ENCODE results near the gene AAMP. TPM values are rescaled to one million over a fixed set of nuclear protein-coding genes. Genes with fewer than 3 reads are reported as not detected.

AAMP gene
- total and polyA plus RNA-seq, 2 experiments from 2014 or later: 90.8 to 203 TPM

DNA sequence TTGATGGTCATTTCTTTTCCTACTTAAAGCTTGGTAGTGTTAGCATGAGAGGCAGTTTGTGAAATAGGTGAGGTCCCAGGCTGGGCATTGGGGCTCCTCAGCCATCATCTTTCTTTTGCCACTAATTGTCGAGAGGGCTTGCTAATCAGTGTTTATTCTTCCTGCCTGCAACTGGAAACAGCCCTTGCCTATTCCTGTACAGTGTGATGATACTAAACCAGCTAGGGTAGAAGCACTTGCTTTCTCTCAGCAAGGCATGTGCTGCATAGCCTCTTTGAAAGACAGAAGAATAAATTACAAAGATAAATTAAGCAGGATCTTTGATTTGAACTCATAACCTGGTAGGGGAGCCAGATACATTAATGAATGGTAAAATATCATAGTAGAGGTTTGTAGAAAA is 25.7 kb downstream of the AAMP start (continued):
- TF ChIP-seq POLR2AphosphoS5 (IDR thresholded peaks at IDR 0.05; ENCODE audit: low read depth): no peak
- no peak for TF ChIP-seq EZH2phosphoT487 (IDR thresholded peaks at IDR 0.05; ENCODE audit: unreplicated experiment)
- TF ChIP-seq EZH2 (IDR thresholded peaks at IDR 0.05; ENCODE audit: low read depth, unreplicated experiment): no peak
- no peak for TF ChIP-seq JUNB (IDR thresholded peaks at IDR 0.05; ENCODE audit: unreplicated experiment)
- TF ChIP-seq, protein P1, sequence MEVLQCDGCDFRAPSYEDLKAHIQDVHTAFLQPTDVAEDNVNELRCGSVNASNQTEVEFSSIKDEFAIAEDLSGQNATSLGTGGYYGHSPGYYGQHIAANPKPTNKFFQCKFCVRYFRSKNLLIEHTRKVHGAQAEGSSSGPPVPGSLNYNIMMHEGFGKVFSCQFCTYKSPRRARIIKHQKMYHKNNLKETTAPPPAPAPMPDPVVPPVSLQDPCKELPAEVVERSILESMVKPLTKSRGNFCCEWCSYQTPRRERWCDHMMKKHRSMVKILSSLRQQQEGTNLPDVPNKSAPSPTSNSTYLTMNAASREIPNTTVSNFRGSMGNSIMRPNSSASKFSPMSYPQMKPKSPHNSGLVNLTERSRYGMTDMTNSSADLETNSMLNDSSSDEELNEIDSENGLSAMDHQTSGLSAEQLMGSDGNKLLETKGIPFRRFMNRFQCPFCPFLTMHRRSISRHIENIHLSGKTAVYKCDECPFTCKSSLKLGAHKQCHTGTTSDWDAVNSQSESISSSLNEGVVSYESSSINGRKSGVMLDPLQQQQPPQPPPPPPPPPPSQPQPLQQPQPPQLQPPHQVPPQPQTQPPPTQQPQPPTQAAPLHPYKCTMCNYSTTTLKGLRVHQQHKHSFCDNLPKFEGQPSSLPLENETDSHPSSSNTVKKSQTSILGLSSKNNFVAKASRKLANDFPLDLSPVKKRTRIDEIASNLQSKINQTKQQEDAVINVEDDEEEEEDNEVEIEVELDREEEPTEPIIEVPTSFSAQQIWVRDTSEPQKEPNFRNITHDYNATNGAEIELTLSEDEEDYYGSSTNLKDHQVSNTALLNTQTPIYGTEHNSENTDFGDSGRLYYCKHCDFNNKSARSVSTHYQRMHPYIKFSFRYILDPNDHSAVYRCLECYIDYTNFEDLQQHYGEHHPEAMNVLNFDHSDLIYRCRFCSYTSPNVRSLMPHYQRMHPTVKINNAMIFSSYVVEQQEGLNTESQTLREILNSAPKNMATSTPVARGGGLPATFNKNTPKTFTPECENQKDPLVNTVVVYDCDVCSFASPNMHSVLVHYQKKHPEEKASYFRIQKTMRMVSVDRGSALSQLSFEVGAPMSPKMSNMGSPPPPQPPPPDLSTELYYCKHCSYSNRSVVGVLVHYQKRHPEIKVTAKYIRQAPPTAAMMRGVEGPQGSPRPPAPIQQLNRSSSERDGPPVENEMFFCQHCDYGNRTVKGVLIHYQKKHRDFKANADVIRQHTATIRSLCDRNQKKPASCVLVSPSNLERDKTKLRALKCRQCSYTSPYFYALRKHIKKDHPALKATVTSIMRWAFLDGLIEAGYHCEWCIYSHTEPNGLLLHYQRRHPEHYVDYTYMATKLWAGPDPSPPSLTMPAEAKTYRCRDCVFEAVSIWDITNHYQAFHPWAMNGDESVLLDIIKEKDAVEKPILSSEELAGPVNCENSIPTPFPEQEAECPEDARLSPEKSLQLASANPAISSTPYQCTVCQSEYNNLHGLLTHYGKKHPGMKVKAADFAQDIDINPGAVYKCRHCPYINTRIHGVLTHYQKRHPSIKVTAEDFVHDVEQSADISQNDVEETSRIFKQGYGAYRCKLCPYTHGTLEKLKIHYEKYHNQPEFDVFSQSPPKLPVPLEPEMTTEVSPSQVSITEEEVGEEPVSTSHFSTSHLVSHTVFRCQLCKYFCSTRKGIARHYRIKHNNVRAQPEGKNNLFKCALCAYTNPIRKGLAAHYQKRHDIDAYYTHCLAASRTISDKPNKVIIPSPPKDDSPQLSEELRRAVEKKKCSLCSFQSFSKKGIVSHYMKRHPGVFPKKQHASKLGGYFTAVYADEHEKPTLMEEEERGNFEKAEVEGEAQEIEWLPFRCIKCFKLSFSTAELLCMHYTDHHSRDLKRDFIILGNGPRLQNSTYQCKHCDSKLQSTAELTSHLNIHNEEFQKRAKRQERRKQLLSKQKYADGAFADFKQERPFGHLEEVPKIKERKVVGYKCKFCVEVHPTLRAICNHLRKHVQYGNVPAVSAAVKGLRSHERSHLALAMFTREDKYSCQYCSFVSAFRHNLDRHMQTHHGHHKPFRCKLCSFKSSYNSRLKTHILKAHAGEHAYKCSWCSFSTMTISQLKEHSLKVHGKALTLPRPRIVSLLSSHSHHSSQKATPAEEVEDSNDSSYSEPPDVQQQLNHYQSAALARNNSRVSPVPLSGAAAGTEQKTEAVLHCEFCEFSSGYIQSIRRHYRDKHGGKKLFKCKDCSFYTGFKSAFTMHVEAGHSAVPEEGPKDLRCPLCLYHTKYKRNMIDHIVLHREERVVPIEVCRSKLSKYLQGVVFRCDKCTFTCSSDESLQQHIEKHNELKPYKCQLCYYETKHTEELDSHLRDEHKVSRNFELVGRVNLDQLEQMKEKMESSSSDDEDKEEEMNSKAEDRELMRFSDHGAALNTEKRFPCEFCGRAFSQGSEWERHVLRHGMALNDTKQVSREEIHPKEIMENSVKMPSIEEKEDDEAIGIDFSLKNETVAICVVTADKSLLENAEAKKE (CRISPR knock-in tag; IDR thresholded peaks at IDR 0.05): no peak
- TF ChIP-seq CREB1 (CRISPR knock-in tag; IDR thresholded peaks at IDR 0.05; ENCODE audit: low read depth): no peak
- no peak for TF ChIP-seq ZNF331 (CRISPR knock-in tag; IDR thresholded peaks at IDR 0.05; ENCODE audit: low read depth)

DNA sequence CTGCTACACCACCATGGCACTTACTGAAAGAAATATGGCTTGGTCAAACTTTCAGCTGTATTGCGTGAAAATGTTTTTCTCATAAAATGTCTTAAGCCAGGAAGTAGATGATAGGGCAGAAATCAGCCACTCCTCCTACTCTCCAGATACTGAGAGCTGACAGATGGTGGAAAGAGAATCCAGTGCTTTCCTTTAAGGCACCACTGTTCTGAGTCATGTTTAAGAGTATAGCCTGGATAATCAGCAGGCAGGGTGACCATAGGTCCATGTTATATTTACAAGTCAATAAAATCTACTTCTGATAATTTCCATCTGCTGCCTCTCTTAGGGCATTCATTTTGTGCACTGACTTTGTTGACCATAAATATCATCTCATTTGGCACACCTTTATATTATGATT is 31.1 kb downstream of the AAMP start:
- Histone ChIP-seq H3K36me3 (ENCODE audit: insufficient read depth) (peaks cover 72% of the 10 kb centered on the region), H3K4me2 (no peak overlapping the region), H3K9me2 (ENCODE audit: insufficient read depth) (no peaks in the 10 kb centered on the region), H4K20me1 (replicated peaks; ENCODE audit: insufficient read depth) (peaks cover 24% of the 10 kb centered on the region; the same call in 1 of the 2 replicates), H3K79me2 (replicated peaks; ENCODE audit: insufficient read depth) (no peaks in the 10 kb centered on the region), H3K27ac (ENCODE audit: low read depth) (no peak overlapping the region), H3F3A (replicated peaks; ENCODE audit: low read depth) (no peaks in the 10 kb centered on the region), H3K4me1 (ENCODE audit: insufficient read depth) (no peaks in the 10 kb centered on the region), H2AFZ (no peak overlapping the region), H3K4me3 (no peak overlapping the region), H3K27me3 (ENCODE audit: insufficient read depth) (no peaks in the 10 kb centered on the region)
- Mint-ChIP-seq H3K27me3 (ENCODE audit: insufficient read depth, low read depth, poor library complexity) (no peaks in the 10 kb centered on the region), H3K4me1 (no peaks in the 10 kb centered on the region), H3K36me3 (ENCODE audit: low read depth) (peaks cover 78% of the 10 kb centered on the region), H3K27ac (no peak overlapping the region), H3K4me3 (no peak overlapping the region), H3K9me3 (no peaks in the 10 kb centered on the region)
- DNase-seq (ENCODE audit: low spot score) (no peak), ATAC-seq (no peak)
- TF ChIP-seq NANOG (IDR thresholded peaks at IDR 0.05; ENCODE audit: borderline replicate concordance) (no peak), EZH2phosphoT487 (IDR thresholded peaks at IDR 0.05; ENCODE audit: unreplicated experiment) (no peak), EZH2 (IDR thresholded peaks at IDR 0.05; ENCODE audit: low read depth, unreplicated experiment) (no peak), ZNF114 (CRISPR knock-in tag; IDR thresholded peaks at IDR 0.05) (no peak)

Data from GM23338 (cell line).